Measurements from ENCODE around the gene RAD52. TPM values are rescaled to one million over a fixed set of nuclear protein-coding genes. Genes with fewer than 3 reads are reported as not detected.

RAD52 gene
- total RNA-seq, 1 experiment from 2014 or later, result 15.3 TPM

DNA sequence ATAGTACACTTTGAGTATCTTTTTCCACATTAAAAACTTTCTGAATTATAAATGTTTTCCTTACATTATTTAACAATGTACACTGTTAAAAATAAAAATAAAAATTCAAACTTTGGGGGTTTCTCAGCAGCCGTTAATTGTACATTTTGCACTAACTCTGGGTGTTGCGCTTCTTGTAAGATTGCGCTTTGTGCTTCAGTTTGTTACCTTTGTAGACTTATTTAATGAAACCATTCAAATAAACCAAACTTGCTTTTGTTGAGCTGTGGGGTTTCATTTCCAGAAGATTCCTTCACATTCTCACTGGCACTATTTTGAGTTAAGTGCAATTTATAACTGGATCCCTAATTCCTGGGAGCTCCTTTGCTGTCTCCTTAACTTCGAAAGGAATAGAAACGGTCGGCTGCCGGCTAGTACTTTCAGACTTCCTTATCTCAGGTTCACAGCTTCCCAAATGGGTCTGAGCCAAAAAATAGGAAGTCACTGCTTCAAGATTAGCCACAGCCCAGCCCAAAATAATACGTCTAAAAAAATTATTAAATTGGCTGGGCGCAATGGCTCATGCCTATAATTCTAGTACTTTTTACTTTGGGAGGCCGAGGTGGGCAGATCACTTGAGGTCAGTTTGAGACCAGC is 38.2 kb downstream of the RAD52 start:
- H3K18ac ChIP-seq (ENCODE audit: insufficient read length, low read depth, low read length), result no peak overlapping the region
- H3K4me3 Mint-ChIP-seq, result no peak overlapping the region
- no peak overlapping the region for H4K8ac ChIP-seq (replicated peaks; ENCODE audit: insufficient read length, low read depth, low read length)
- no peak overlapping the region for H3K9ac ChIP-seq (ENCODE audit: extremely low read depth, insufficient read length, low read length)
- no peaks in the 10 kb centered on the region for H3K79me2 ChIP-seq (ENCODE audit: insufficient read depth, low read length)
- H3K23me2 ChIP-seq (ENCODE audit: insufficient read length, low read depth, low read length, poor library complexity, severe bottlenecking), result no peaks in the 10 kb centered on the region
- no peak overlapping the region for H3K4me2 ChIP-seq (ENCODE audit: insufficient read depth, insufficient read length, low read length)
- H3K23ac ChIP-seq (ENCODE audit: insufficient read length, low read depth, low read length), result no peak overlapping the region
- no peak overlapping the region for H2BK5ac ChIP-seq (ENCODE audit: insufficient read length, low read length)
- H2BK15ac ChIP-seq (ENCODE audit: low read depth, low read length), result no peak overlapping the region
- H3K79me1 ChIP-seq (ENCODE audit: insufficient read depth, low read depth, low read length, poor library complexity, severe bottlenecking), result no peaks in the 10 kb centered on the region
- peaks cover 6 to 9% of the 10 kb centered on the region in 2 experiments; a peak in 2 of 4 replicates for H3K4me1 Mint-ChIP-seq
- H3K9me3 Mint-ChIP-seq, result no peaks in the 10 kb centered on the region
- no peak overlapping the region for H4K5ac ChIP-seq (ENCODE audit: insufficient read length, low read depth, low read length)
- WGBS (ENCODE audit: extremely low coverage, insufficient read length, low lambda C conversion rate), result no CpG with 5 or more reads among the region's 10 CpGs
- no peak overlapping the region for H2AK5ac ChIP-seq (ENCODE audit: insufficient read length, low read length)
- TF ChIP-seq, protein P1, sequence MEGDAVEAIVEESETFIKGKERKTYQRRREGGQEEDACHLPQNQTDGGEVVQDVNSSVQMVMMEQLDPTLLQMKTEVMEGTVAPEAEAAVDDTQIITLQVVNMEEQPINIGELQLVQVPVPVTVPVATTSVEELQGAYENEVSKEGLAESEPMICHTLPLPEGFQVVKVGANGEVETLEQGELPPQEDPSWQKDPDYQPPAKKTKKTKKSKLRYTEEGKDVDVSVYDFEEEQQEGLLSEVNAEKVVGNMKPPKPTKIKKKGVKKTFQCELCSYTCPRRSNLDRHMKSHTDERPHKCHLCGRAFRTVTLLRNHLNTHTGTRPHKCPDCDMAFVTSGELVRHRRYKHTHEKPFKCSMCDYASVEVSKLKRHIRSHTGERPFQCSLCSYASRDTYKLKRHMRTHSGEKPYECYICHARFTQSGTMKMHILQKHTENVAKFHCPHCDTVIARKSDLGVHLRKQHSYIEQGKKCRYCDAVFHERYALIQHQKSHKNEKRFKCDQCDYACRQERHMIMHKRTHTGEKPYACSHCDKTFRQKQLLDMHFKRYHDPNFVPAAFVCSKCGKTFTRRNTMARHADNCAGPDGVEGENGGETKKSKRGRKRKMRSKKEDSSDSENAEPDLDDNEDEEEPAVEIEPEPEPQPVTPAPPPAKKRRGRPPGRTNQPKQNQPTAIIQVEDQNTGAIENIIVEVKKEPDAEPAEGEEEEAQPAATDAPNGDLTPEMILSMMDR (conservative IDR thresholded peaks at IDR 0.05), result no peak
- no peak for DNase-seq
- no peaks in the 10 kb centered on the region for H3K9me3 ChIP-seq (ENCODE audit: control insufficient read depth, low read depth, low read length)
- H2AFZ ChIP-seq (ENCODE audit: low read length), result no peak overlapping the region
- H4K20me1 ChIP-seq (ENCODE audit: control insufficient read depth, insufficient read depth, insufficient read length), result no peaks in the 10 kb centered on the region
- no peak overlapping the region for H2BK12ac ChIP-seq (ENCODE audit: insufficient read length, low read depth, low read length)
- no peak overlapping the region for H2BK120ac ChIP-seq (ENCODE audit: low read depth, low read length, poor library complexity, severe bottlenecking)
- no peaks in the 10 kb centered on the region; the same call in 1 of the 2 replicates for H3K4me1 ChIP-seq (ENCODE audit: insufficient read depth, low read length)
- no peak overlapping the region for H3K4ac ChIP-seq (ENCODE audit: low read depth, low read length)
- H3K27me3 Mint-ChIP-seq (ENCODE audit: low read depth), result no peaks in the 10 kb centered on the region
- H3K14ac ChIP-seq (ENCODE audit: insufficient read depth, low read length), result no peak overlapping the region
- H3K27ac ChIP-seq (ENCODE audit: insufficient read length, low read depth, low read length), result no peak overlapping the region
- H3K36me3 Mint-ChIP-seq (ENCODE audit: insufficient read depth in 1 of 3, low read depth in 3 of 3), result peaks cover 40 to 76% (median 66%) of the 10 kb centered on the region in 3 experiments; a peak in 6 of 7 replicates
- H3K27me3 ChIP-seq (ENCODE audit: insufficient read depth, low read length), result no peaks in the 10 kb centered on the region; the same call in 1 of the 2 replicates
- no peak overlapping the region for H3K56ac ChIP-seq (ENCODE audit: insufficient read length, low read depth, low read length)
- peak overlapping the region in 1 of 3 experiments; percentile 63; a peak in 1 of 7 replicates for H3K27ac Mint-ChIP-seq
- no peak overlapping the region for H3T11ph ChIP-seq (ENCODE audit: low read length)
- no peak overlapping the region for H2BK20ac ChIP-seq (ENCODE audit: low read depth, low read length, poor library complexity, severe bottlenecking)
- H4K91ac ChIP-seq (ENCODE audit: insufficient read length, low read depth, low read length), result no peak overlapping the region
